ENCODE results near the gene CTBP2. TPM values are rescaled to one million over a fixed set of nuclear protein-coding genes. Genes with fewer than 3 reads are reported as not detected.

Gene CTBP2
- total RNA-seq, 1 experiment from 2014 or later = 212 TPM

- Histone ChIP-seq H2AFZ (ENCODE audit: low read length) (no peak overlapping the region), H2BK12ac (ENCODE audit: insufficient read length, low read depth, low read length) (no peak overlapping the region), H2BK15ac (ENCODE audit: low read depth, low read length) (no peak overlapping the region), H2BK5ac (ENCODE audit: insufficient read length, low read length) (no peak overlapping the region), H3K79me2 (ENCODE audit: insufficient read depth, low read length) (peaks cover 87% of the 10 kb centered on the region; the same call in 1 of the 2 replicates), H2AK5ac (ENCODE audit: insufficient read length, low read length) (no peak overlapping the region), H3K4me1 (ENCODE audit: insufficient read depth, low read length) (peaks cover 27% of the 10 kb centered on the region), H3T11ph (ENCODE audit: low read length) (no peak overlapping the region), H4K8ac (replicated peaks; ENCODE audit: insufficient read length, low read depth, low read length) (no peak overlapping the region), H3K4ac (ENCODE audit: low read depth, low read length) (no peak overlapping the region), H2BK20ac (ENCODE audit: low read depth, low read length, poor library complexity, severe bottlenecking) (no peak overlapping the region), H3K9ac (ENCODE audit: extremely low read depth, insufficient read length, low read length) (no peak overlapping the region), H3K79me1 (ENCODE audit: insufficient read depth, low read depth, low read length, poor library complexity, severe bottlenecking) (peaks cover 3% of the 10 kb centered on the region), H3K27me3 (ENCODE audit: insufficient read depth, low read length) (no peaks in the 10 kb centered on the region), H4K91ac (ENCODE audit: insufficient read length, low read depth, low read length) (no peak overlapping the region), H3K14ac (ENCODE audit: insufficient read depth, low read length) (no peak overlapping the region; the same call in 1 of the 2 replicates), H4K5ac (ENCODE audit: insufficient read length, low read depth, low read length) (no peak overlapping the region), H3K23me2 (ENCODE audit: insufficient read length, low read depth, low read length, poor library complexity, severe bottlenecking) (no peaks in the 10 kb centered on the region), H4K20me1 (ENCODE audit: control insufficient read depth, insufficient read depth, insufficient read length) (peaks cover 12% of the 10 kb centered on the region), H3K56ac (ENCODE audit: insufficient read length, low read depth, low read length) (no peak overlapping the region), H2BK120ac (ENCODE audit: low read depth, low read length, poor library complexity, severe bottlenecking) (no peak overlapping the region), H3K9me3 (ENCODE audit: control insufficient read depth, low read depth, low read length) (no peaks in the 10 kb centered on the region), H3K4me2 (ENCODE audit: insufficient read depth, insufficient read length, low read length) (no peak overlapping the region), H3K18ac (ENCODE audit: insufficient read length, low read depth, low read length) (no peak overlapping the region), H3K27ac (ENCODE audit: insufficient read length, low read depth, low read length) (no peak overlapping the region), H3K23ac (ENCODE audit: insufficient read length, low read depth, low read length) (no peak overlapping the region)
- no peak overlapping the region for H3K4me3 Mint-ChIP-seq
- TF ChIP-seq, protein P1, sequence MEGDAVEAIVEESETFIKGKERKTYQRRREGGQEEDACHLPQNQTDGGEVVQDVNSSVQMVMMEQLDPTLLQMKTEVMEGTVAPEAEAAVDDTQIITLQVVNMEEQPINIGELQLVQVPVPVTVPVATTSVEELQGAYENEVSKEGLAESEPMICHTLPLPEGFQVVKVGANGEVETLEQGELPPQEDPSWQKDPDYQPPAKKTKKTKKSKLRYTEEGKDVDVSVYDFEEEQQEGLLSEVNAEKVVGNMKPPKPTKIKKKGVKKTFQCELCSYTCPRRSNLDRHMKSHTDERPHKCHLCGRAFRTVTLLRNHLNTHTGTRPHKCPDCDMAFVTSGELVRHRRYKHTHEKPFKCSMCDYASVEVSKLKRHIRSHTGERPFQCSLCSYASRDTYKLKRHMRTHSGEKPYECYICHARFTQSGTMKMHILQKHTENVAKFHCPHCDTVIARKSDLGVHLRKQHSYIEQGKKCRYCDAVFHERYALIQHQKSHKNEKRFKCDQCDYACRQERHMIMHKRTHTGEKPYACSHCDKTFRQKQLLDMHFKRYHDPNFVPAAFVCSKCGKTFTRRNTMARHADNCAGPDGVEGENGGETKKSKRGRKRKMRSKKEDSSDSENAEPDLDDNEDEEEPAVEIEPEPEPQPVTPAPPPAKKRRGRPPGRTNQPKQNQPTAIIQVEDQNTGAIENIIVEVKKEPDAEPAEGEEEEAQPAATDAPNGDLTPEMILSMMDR (conservative IDR thresholded peaks at IDR 0.05) = no peak
- H3K9me3 Mint-ChIP-seq = peaks cover 0 to 4% of the 10 kb centered on the region in 2 experiments; a peak in 3 of 5 replicates
- WGBS (ENCODE audit: extremely low coverage, insufficient read length, low lambda C conversion rate) = no CpG with 5 or more reads among the region's 9 CpGs
- H3K4me1 Mint-ChIP-seq = peaks cover 55 to 62% of the 10 kb centered on the region in 2 experiments
- no peak for DNase-seq
- H3K27ac Mint-ChIP-seq = peak overlapping the region; percentile 12 to 89 (median 88); a peak in 4 of 7 replicates
- peaks cover 57 to 84% (median 80%) of the 10 kb centered on the region in 3 experiments for H3K36me3 Mint-ChIP-seq (ENCODE audit: insufficient read depth in 1 of 3, low read depth in 3 of 3)
- peaks cover 1% of the 10 kb centered on the region; the same call in 1 of the 2 replicates for H3K27me3 Mint-ChIP-seq (ENCODE audit: low read depth)
Measured at GRCh38 chr10:125106586-125106985, 53.8 kb downstream of the CTBP2 start.
